Activated T-cell treated with anti-CD3 and anti-CD28 coated beads for 24 hours (primary cell): ENCODE measurements around the gene PCDHB13.
"Not testable (repeated sequence)": the region's sequence is repeated elsewhere in the genome, so short reads cannot be mapped to it uniquely, and the experiment has no call there.

Experiments used
- DNase-seq: peaks from one replicate; pipeline ENCODE4 v3.0.0-alpha.2; 2020; ENCODE audit warnings: low read depth

PCDHB13 gene

DNA sequence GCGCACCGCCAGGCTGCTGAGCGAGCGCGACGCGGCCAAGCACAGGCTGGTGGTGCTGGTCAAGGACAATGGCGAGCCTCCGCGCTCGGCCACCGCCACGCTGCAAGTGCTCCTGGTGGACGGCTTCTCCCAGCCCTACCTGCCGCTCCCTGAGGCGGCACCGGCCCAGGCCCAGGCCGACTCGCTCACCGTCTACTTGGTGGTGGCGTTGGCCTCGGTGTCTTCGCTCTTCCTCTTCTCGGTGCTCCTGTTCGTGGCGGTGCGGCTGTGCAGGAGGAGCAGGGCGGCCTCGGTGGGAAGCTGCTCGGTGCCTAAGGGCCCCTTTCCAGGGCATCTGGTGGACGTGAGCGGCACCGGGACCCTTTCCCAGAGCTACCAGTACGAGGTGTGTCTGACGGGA lies 12.1 kb upstream of the PCDHB13 start:
- not testable (repeated sequence) for DNase-seq

DNA sequence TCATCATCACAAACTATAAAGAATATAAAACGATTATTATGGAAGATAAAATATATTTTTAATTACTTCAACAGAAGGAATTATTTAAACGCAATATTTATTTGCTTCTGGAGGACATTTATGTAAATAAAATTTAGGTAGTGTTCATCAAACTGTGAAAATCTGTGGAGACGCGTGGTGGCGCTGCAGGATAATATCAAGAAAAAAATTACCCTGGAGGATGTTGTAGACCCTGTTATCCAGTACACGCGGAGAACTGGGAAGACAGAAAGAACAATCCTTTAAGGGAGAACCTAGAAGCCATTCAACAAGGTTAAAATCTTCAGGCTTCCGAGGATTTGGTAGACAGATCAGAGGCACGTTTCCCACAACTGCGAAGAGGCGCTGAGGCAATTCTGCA lies 5.2 kb upstream of the PCDHB13 start, which contains the start of gene PCDHB12:
Gene PCDHB12 (plus strand): TSS at position 242 of the 400 bp plus-strand sequence. CDS start 189 bp downstream, outside the sequence.
- DNase-seq = no peak

DNA sequence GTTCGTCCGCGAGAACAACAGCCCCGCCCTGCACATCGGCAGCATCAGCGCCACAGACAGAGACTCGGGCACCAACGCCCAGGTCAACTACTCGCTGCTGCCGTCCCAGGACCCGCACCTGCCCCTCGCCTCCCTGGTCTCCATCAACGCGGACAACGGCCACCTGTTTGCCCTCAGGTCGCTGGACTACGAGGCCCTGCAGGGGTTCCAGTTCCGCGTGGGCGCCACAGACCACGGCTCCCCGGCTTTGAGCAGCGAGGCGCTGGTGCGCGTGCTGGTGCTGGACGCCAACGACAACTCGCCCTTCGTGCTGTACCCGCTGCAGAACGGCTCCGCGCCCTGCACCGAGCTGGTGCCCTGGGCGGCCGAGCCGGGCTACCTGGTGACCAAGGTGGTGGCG lies 3.4 kb upstream of the PCDHB13 start:
- DNase-seq = not testable (repeated sequence)

DNA sequence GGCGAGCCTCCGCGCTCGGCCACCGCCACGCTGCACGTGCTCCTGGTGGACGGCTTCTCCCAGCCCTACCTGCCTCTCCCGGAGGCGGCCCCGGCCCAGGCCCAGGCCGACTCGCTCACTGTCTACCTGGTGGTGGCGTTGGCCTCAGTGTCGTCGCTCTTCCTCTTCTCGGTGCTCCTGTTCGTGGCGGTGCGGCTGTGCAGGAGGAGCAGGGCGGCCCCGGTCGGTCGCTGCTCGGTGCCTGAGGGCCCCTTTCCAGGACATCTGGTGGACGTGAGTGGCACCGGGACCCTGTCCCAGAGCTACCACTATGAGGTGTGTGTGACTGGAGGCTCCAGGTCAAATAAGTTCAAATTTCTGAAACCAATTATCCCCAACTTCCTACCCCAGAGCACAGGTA lies 2.9 kb upstream of the PCDHB13 start:
- not testable (repeated sequence) for DNase-seq

DNA sequence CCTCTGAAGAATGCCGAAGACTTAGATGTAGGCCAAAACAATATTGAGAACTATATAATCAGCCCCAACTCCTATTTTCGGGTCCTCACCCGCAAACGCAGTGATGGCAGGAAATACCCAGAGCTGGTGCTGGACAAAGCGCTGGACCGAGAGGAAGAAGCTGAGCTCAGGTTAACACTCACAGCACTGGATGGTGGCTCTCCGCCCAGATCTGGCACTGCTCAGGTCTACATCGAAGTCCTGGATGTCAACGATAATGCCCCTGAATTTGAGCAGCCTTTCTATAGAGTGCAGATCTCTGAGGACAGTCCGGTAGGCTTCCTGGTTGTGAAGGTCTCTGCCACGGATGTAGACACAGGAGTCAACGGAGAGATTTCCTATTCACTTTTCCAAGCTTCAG lies 864 bp downstream of the PCDHB13 start:
- not testable (repeated sequence) for DNase-seq

DNA sequence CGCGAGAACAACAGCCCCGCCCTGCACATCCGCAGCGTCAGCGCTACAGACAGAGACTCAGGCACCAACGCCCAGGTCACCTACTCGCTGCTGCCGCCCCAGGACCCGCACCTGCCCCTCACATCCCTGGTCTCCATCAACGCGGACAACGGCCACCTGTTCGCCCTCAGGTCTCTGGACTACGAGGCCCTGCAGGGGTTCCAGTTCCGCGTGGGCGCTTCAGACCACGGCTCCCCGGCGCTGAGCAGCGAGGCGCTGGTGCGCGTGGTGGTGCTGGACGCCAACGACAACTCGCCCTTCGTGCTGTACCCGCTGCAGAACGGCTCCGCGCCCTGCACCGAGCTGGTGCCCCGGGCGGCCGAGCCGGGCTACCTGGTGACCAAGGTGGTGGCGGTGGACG lies 1.8 kb downstream of the PCDHB13 start:
- DNase-seq = not testable (repeated sequence)

DNA sequence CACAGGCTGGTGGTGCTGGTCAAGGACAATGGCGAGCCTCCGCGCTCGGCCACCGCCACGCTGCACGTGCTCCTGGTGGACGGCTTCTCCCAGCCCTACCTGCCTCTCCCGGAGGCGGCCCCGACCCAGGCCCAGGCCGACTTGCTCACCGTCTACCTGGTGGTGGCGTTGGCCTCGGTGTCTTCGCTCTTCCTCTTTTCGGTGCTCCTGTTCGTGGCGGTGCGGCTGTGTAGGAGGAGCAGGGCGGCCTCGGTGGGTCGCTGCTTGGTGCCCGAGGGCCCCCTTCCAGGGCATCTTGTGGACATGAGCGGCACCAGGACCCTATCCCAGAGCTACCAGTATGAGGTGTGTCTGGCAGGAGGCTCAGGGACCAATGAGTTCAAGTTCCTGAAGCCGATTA lies 2.3 kb downstream of the PCDHB13 start:
- DNase-seq = not testable (repeated sequence)

DNA sequence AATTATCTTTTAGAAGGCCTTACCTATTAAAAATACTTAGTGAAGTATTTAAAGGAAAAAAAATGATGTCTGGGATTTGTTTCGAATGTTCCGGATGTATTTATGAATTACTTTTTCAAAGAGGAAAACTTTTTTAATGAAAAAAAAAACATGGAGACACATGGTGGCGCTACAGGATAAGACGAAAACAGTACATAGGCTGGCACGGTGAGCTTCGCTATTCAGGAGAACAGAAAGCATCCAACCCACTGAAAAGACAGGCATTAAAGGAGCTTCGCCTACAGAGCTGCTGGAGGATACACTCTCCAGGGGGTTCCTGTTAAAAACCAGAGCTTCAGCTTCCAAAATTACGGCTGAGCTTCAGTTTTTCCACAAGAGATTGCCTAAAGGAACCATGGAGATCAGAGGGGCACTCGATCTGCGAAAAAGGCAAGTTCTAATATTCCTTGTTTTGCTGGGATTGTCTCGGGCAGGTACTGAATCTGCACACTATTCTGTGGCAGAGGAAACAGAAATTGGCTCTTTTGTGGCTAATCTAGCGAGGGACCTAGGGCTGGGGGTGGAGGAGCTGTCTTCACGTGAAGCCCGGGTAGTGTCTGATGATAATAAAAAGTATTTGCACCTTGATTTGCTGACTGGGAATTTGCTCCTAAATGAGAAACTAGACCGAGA lies 9.5 kb downstream of the PCDHB13 start, which contains the start of gene PCDHB14:
Gene PCDHB14 (plus strand): TSS at position 232 of the 672 bp plus-strand sequence. CDS start 163 bp downstream, at position 395.
- DNase-seq = no peak

DNA sequence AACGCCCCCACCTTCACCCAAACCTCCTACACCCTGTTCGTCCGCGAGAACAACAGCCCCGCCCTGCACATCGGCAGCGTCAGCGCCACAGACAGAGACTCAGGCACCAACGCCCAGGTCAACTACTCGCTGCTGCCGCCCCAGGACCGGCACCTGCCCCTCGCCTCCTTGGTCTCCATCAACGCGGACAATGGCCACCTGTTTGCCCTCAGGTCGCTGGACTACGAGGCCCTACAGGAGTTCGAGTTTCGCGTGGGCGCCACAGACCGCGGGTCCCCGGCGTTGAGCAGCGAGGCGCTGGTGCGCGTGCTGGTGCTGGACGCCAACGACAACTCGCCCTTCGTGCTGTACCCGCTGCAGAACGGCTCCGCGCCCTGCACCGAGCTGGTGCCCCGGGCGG lies 11.1 kb downstream of the PCDHB13 start:
- not testable (repeated sequence) for DNase-seq

DNA sequence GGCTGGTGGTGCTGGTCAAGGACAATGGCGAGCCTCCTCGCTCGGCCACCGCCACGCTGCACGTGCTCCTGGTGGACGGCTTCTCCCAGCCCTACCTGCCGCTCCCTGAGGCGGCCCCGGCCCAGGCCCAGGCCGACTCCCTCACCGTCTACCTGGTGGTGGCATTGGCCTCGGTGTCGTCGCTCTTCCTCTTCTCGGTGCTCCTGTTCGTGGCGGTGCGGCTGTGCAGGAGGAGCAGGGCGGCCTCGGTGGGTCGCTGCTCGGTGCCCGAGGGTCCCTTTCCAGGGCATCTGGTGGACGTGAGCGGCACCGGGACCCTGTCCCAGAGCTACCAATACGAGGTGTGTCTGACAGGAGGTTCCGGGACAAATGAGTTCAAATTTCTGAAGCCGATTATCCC lies 11.7 kb downstream of the PCDHB13 start:
- DNase-seq = not testable (repeated sequence)

DNA sequence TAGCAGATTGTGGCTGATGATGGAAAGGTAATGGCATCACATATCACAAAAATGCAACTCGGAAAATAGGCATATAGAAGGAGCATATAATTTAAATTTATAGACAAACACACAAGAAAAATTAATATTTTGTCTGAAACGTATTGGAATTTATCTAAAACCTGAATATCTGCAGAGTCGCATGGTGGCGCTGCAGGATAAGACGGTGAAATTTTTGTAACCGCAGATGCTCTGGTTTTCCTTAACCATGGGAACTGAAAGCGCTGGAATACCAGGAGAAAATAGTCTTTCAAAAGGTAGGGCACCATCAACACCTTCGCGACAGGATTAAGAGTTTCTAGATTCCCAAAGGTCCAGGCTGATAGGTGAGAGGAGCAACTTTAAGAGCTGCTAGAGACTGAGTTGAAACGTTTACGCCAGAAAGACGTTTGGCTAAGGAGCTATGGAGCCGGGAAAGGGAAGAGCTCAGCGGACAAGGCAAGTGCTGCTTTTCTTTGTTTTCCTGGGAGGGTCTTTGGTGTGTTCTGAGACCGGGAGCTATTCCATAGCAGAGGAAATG lies 20.5 kb downstream of the PCDHB13 start:
- no peak for DNase-seq

DNA sequence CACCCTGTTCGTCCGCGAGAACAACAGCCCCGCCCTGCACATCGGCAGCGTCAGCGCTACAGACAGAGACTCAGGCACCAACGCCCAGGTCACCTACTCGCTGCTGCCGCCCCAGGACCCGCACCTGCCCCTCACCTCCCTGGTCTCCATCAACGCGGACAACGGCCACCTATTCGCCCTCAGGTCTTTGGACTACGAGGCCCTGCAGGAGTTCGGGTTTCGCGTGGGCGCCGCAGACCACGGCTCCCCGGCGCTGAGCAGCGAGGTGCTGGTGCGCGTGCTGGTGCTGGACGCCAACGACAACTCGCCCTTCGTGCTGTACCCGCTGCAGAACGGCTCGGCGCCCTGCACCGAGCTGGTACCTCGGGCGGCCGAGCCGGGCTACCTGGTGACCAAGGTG lies 22.2 kb downstream of the PCDHB13 start:
- not testable (repeated sequence) for DNase-seq

DNA sequence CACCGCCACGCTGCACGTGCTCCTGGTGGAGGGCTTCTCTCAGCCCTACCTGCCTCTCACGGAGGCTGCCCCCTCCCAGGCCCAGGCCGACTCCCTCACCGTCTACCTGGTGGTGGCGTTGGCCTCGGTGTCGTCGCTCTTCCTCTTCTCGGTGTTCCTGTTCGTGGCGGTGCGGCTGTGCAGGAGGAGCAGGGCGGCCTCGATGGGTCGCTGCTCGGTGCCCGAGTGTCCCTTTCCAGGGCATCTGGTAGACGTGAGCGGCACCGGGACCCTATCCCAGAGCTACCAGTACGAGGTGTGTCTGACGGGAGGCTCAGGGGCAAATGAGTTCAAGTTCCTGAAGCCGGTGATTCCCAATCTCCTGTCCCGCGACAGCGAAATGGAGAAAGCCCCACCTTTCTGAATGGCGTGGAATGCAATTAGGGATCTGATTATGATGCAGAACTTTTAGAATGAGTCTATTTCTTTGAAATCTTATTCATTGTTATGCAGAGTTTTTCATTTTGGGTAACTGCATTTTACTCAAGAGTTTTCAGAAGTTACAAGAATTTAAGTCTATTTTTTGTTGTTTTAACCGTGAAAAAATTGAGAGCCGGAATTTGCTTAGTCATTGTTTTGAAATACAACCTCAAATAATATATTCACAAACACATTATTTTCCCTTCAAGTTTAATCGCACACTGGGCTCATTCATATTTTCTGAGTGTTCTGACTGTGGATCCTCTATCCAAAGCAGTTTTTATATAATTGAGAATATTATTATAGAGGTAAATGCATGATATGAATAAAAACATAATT lies 23.0 kb downstream of the PCDHB13 start:
- DNase-seq = no peak

DNA sequence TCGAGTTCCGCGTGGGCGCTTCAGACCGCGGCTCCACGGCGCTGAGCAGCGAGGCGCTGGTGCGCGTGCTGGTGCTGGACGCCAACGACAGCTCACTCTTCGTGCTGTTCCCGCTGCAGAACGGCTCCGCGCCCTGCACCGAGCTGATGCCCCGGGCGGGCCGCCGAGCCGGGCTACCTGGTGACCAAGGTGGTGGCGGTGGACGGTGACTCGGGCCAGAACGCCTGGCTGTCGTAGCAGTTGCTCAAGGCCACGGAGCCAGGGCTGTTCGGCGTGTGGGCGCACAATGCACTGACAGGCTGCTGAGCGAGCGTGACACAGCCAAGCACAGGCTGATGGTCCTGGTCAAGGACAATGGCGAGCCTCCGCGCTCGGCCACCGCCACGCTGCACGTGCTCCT lies 27.8 kb downstream of the PCDHB13 start:
- DNase-seq = no peak

DNA sequence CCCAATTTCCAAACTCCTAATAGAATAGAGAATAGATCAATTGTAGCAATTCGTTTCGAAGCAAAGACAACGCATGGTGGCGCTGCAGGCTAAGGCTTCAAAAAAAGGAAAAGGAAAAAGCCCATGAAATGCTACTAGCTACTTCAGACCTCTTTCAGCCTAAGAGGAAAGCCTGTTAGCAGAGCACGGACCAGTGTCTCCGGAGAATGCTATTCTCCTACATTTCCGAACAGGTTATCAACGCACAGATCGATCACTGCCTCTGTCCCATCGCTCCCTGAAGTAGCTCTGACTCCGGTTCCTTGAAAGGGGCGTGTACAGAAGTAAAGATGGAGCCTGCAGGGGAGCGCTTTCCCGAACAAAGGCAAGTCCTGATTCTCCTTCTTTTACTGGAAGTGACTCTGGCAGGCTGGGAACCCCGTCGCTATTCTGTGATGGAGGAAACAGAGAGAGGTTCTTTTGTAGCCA lies 31.6 kb downstream of the PCDHB13 start, which contains the start of gene PCDHB15:
Gene PCDHB15 (plus strand): TSS at position 146 of the 468 bp plus-strand sequence. CDS start 184 bp downstream, at position 330.
- DNase-seq = no peak

DNA sequence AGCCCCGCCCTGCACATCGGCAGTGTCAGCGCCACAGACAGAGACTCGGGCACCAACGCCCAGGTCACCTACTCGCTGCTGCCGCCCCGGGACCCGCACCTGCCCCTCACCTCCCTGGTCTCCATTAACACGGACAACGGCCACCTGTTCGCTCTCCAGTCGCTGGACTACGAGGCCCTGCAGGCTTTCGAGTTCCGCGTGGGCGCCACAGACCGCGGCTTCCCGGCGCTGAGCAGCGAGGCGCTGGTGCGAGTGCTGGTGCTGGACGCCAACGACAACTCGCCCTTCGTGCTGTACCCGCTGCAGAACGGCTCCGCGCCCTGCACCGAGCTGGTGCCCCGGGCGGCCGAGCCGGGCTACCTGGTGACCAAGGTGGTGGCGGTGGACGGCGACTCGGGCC lies 33.3 kb downstream of the PCDHB13 start:
- not testable (repeated sequence) for DNase-seq

DNA sequence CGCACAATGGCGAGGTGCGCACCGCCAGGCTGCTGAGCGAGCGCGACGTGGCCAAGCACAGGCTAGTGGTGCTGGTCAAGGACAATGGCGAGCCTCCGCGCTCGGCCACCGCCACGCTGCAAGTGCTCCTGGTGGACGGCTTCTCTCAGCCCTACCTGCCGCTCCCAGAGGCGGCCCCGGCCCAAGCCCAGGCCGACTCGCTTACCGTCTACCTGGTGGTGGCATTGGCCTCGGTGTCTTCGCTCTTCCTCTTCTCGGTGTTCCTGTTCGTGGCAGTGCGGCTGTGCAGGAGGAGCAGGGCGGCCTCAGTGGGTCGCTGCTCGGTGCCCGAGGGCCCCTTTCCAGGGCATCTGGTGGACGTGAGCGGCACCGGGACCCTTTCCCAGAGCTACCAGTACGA lies 33.7 kb downstream of the PCDHB13 start:
- DNase-seq = not testable (repeated sequence)

DNA sequence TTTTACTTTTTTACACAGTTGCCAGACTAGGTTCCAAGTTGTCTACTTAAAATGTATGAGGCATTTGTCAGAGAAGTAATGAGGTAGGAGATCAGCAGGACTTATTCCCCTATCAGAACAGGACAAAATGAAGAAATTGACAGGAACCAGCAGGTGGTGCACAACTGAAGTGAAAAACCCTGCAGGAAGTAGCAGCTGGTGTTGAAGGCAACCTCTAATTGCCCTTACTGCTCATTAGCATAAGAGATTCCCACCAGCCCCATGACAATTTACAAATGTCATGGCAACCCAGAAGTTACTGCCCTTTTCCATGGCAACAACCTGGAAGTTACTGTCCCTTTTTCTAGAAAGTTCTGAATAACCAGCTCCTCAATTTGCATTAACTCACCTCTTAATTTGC lies 36.9 kb downstream of the PCDHB13 start:
- no peak for DNase-seq

DNA sequence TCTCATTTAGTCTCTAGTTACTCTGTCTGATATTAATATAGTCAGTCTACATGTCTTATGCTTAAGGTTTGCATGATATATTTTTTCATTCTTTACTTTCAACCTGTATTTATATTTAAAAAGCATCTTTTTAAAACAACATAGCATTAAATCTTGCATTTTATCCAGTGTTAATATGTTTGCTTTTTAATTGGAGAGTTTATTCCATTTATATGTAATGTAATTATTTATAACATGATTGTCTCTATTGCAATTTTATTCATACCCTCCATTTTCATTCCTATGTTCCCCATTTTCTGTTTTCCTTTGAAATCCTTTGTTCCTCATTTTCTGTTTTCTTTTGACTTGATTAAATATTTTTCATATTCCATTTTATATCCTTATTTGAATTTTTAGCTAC lies 44.7 kb downstream of the PCDHB13 start:
- no peak for DNase-seq

DNA sequence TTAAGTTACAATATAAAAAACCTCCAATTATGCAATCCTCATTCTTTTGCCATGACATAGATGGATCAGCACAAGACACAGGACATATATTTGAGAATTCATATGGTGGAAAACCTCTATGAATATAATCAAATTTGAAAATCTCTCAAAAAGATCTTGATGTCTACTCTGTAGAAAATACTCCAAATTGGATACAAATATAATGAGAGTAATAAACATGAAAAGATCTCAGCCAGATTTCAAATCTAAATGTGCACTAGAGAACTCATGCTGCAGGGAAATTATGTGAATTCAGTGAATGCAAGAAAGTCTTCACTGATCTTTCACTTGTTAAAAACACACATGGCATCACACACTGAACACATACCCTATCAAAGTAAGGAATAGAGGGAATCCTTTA lies 45.2 kb downstream of the PCDHB13 start:
- no peak for DNase-seq

DNA sequence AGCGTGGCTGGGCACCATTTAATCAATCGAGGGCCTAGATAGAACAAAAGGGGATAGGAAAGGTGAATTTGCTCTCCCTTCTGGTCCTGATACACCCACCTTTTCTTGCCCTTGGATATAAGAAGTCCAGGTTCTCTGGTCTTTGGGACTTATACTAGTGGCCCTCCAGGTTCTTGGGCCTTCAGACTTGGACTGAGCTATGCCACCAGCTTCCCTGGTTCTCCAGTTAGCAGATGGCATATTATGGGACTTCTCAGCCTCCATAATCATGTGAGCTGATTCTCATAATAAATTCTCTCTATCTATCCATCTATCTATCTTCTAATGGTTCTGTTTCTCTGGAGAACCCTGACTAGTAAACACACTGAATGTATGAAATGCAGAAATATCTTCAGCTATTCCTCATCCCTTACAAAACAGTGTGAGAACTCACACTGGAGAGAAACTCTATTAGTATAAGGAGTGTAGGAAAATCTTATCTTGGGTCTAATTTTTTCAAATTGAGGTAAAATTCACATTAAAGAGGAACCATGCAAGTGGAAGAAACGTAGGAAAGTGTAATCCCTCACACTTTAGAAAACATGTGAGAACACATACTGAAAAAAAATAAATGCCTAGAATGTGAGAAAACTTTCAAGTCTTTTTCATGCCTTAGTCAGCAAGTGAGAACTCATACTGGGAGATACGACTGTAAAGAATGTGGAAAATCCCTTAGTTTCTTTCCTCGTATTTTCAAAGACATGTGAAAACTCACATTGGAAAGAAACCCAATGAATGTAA lies 46.9 kb downstream of the PCDHB13 start:
- no peak for DNase-seq

DNA sequence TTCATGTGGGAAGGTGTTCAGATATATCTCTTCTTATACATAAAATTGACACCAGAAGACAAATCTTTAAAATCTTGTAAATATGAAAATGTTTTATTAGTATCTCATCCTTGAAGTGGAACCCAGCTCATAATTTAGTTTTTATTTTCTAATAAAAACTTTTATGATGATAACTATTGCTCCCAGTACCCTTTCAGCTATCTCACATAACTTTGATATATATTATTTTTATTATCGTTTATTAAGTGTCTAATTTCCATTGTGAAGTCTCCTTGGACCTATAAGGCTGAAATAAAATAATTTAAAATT lies 47.5 kb downstream of the PCDHB13 start:
- DNase-seq = no peak
